WTC11 (cell line): ENCODE results near the gene GTPBP8. TPM values are rescaled to one million over a fixed set of nuclear protein-coding genes. Genes with fewer than 3 reads are reported as not detected.

Source experiments
- ATAC-seq: fragments of 200-7000 bp; cut with Tn5 transposase; 2 replicates; pipeline ENCODE4 v1.10.0; 2021; ENCODE audit warnings: mild to moderate bottlenecking, moderate library complexity
- CTCF ChIA-PET: fragments of 300-600 bp; sonication (Branson Sonifier 250); formaldehyde crosslinking; loops from one replicate; lab custom pipeline; 2021; ENCODE audit warnings: antibody characterized with exemption; lab: Charles Lee
- POLR2A ChIA-PET: fragments of 350-600 bp; sonication (Branson Sonifier 250); formaldehyde crosslinking; loops from one replicate; lab custom pipeline; 2021; ENCODE audit warnings: antibody characterized with exemption; lab: Charles Lee
- DNase-seq: peaks from one replicate; pipeline ENCODE4 v3.0.0; 2021; ENCODE audit warnings: low spot score
- H3K27ac Mint-ChIP-seq: 2 replicates; pipeline ENCODE4 v1.8.0; 2021; ENCODE audit warnings: mixed read lengths
- H3K27me3 Mint-ChIP-seq: 2 replicates; pipeline ENCODE4 v1.8.0; 2021; ENCODE audit warnings: low read depth, mild to moderate bottlenecking, moderate library complexity, mixed read lengths
- H3K36me3 Mint-ChIP-seq: 2 replicates; pipeline ENCODE4 v1.8.0; 2021; ENCODE audit warnings: mixed read lengths
- H3K4me1 Mint-ChIP-seq: 2 replicates; pipeline ENCODE4 v1.8.0; 2022; ENCODE audit warnings: mixed read lengths
- H3K4me3 Mint-ChIP-seq: 2 replicates; pipeline ENCODE4 v1.8.0; 2021; ENCODE audit warnings: mild to moderate bottlenecking, moderate library complexity, mixed read lengths
- H3K9me3 Mint-ChIP-seq: 2 replicates; pipeline ENCODE4 v1.8.0; 2021; ENCODE audit warnings: mixed read lengths
- AR ChIP-seq: fragments of 250-450 bp; sonication (Bioruptor Pico); IDR thresholded peaks from 2 replicates; pipeline ENCODE4 v1.9.0; 2021; ENCODE audit warnings: mild to moderate bottlenecking
- FOXK1 ChIP-seq: sonication (generic); formaldehyde crosslinking; IDR thresholded peaks from 2 replicates; pipeline ENCODE4 v1.8.0; 2022; ENCODE audit warnings: mild to moderate bottlenecking, moderate library complexity, missing genetic modification reagents
- MAX ChIP-seq: sonication (generic); formaldehyde crosslinking; IDR thresholded peaks from 2 replicates; pipeline ENCODE4 v1.8.0; 2022; ENCODE audit warnings: mild to moderate bottlenecking, missing genetic modification reagents
- PRDM15 ChIP-seq: sonication (generic); formaldehyde crosslinking; IDR thresholded peaks from 2 replicates; pipeline ENCODE4 v1.8.0; 2022; ENCODE audit warnings: missing genetic modification reagents
- SP1 ChIP-seq: sonication (generic); formaldehyde crosslinking; conservative IDR thresholded peaks from 2 replicates; pipeline ENCODE4 v1.8.1; 2022; ENCODE audit warnings: missing genetic modification reagents
- TP53 ChIP-seq: sonication (generic); formaldehyde crosslinking; IDR thresholded peaks from 2 replicates; pipeline ENCODE4 v1.8.1; 2023; ENCODE audit warnings: mild to moderate bottlenecking, missing genetic modification reagents
- ZMAT4 ChIP-seq: fragments of 250-450 bp; sonication (Bioruptor Pico); IDR thresholded peaks from 2 replicates; pipeline ENCODE4 v1.9.0; 2021; ENCODE audit warnings: mild to moderate bottlenecking
- ZNF317 ChIP-seq: sonication (generic); formaldehyde crosslinking; IDR thresholded peaks from 2 replicates; pipeline ENCODE4 v1.8.1; 2023; ENCODE audit warnings: low read depth, mild to moderate bottlenecking, moderate library complexity, missing genetic modification reagents, borderline replicate concordance
- ZNF532 ChIP-seq: fragments of 250-450 bp; sonication (Bioruptor Pico); IDR thresholded peaks from 2 replicates; pipeline ENCODE4 v1.9.0; 2021; ENCODE audit warnings: mild to moderate bottlenecking, borderline replicate concordance
- total RNA-seq: library from RNA; stranded (reverse); gene quantifications from 3 replicates; pipeline ENCODE4 v1.2.3, GENCODE V29; 2021
- TF ChIP-seq, protein P1 (sequence below): fragments of 200-600 bp; IDR thresholded peaks from 2 replicates; pipeline ENCODE4 v1.8.0; 2022; ENCODE audit warnings: antibody characterized with exemption
- TF ChIP-seq, protein P2 (sequence below): sonication (generic); formaldehyde crosslinking; IDR thresholded peaks from 2 replicates; pipeline ENCODE4 v1.8.0; 2023; ENCODE audit warnings: missing genetic modification reagents, mild to moderate bottlenecking, borderline replicate concordance
- TF ChIP-seq, protein P3 (sequence below): sonication (generic); formaldehyde crosslinking; IDR thresholded peaks from 2 replicates; pipeline ENCODE4 v1.8.0; 2022; ENCODE audit warnings: mild to moderate bottlenecking, missing genetic modification reagents
- TF ChIP-seq, protein P4 (sequence below): sonication (generic); formaldehyde crosslinking; IDR thresholded peaks from 2 replicates; pipeline ENCODE4 v1.8.1; 2023; ENCODE audit warnings: mild to moderate bottlenecking, missing genetic modification reagents, moderate library complexity

GTPBP8 gene
- total RNA-seq, 1 experiment from 2014 or later = 19.5 TPM

GRCh38 chr3:113034011-113034410 lies 43.2 kb downstream of the GTPBP8 start (continued):
- TF ChIP-seq ZNF532 (CRISPR knock-in tag) (no peak), ZMAT4 (no peak), AR (CRISPR knock-in tag) (no peak)

GRCh38 chr3:113035387-113035982 lies 44.7 kb downstream of the GTPBP8 start:
- Mint-ChIP-seq H3K4me3 (no peak overlapping the region), H3K9me3 (peaks cover 3% of the 10 kb centered on the region; the same call in 1 of the 2 replicates), H3K4me1 (0 out of 2 replicates have a peak, but pooled peaks cover 3% of the 10 kb centered on the region), H3K36me3 (no peaks in the 10 kb centered on the region), H3K27me3 (no peaks in the 10 kb centered on the region), H3K27ac (no peak overlapping the region)
- POLR2A ChIA-PET = no interaction called here
- ATAC-seq (peak; percentile 99), DNase-seq (peak; percentile 33)
- CTCF ChIA-PET = interaction anchor here (0.5 to 2.5 kb wide), 14 partner anchors 16 to 595 kb away, joined by 3 to 24 read pairs (median 3); partner anchors contain the start of genes BOC and GTPBP8
- TF ChIP-seq FOXK1 (CRISPR knock-in tag) = no peak
- TF ChIP-seq, protein P1, sequence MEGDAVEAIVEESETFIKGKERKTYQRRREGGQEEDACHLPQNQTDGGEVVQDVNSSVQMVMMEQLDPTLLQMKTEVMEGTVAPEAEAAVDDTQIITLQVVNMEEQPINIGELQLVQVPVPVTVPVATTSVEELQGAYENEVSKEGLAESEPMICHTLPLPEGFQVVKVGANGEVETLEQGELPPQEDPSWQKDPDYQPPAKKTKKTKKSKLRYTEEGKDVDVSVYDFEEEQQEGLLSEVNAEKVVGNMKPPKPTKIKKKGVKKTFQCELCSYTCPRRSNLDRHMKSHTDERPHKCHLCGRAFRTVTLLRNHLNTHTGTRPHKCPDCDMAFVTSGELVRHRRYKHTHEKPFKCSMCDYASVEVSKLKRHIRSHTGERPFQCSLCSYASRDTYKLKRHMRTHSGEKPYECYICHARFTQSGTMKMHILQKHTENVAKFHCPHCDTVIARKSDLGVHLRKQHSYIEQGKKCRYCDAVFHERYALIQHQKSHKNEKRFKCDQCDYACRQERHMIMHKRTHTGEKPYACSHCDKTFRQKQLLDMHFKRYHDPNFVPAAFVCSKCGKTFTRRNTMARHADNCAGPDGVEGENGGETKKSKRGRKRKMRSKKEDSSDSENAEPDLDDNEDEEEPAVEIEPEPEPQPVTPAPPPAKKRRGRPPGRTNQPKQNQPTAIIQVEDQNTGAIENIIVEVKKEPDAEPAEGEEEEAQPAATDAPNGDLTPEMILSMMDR = peak; percentile 93
- TF ChIP-seq MAX = no peak
- TF ChIP-seq TP53 = no peak
- TF ChIP-seq PRDM15 (CRISPR knock-in tag) = no peak
- TF ChIP-seq, protein P2, sequence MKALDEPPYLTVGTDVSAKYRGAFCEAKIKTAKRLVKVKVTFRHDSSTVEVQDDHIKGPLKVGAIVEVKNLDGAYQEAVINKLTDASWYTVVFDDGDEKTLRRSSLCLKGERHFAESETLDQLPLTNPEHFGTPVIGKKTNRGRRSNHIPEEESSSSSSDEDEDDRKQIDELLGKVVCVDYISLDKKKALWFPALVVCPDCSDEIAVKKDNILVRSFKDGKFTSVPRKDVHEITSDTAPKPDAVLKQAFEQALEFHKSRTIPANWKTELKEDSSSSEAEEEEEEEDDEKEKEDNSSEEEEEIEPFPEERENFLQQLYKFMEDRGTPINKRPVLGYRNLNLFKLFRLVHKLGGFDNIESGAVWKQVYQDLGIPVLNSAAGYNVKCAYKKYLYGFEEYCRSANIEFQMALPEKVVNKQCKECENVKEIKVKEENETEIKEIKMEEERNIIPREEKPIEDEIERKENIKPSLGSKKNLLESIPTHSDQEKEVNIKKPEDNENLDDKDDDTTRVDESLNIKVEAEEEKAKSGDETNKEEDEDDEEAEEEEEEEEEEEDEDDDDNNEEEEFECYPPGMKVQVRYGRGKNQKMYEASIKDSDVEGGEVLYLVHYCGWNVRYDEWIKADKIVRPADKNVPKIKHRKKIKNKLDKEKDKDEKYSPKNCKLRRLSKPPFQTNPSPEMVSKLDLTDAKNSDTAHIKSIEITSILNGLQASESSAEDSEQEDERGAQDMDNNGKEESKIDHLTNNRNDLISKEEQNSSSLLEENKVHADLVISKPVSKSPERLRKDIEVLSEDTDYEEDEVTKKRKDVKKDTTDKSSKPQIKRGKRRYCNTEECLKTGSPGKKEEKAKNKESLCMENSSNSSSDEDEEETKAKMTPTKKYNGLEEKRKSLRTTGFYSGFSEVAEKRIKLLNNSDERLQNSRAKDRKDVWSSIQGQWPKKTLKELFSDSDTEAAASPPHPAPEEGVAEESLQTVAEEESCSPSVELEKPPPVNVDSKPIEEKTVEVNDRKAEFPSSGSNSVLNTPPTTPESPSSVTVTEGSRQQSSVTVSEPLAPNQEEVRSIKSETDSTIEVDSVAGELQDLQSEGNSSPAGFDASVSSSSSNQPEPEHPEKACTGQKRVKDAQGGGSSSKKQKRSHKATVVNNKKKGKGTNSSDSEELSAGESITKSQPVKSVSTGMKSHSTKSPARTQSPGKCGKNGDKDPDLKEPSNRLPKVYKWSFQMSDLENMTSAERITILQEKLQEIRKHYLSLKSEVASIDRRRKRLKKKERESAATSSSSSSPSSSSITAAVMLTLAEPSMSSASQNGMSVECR = no peak
- no peak for TF ChIP-seq SP1 (CRISPR knock-in tag)
- TF ChIP-seq, protein P3, sequence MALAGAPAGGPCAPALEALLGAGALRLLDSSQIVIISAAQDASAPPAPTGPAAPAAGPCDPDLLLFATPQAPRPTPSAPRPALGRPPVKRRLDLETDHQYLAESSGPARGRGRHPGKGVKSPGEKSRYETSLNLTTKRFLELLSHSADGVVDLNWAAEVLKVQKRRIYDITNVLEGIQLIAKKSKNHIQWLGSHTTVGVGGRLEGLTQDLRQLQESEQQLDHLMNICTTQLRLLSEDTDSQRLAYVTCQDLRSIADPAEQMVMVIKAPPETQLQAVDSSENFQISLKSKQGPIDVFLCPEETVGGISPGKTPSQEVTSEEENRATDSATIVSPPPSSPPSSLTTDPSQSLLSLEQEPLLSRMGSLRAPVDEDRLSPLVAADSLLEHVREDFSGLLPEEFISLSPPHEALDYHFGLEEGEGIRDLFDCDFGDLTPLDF = no peak
- TF ChIP-seq, protein P4, sequence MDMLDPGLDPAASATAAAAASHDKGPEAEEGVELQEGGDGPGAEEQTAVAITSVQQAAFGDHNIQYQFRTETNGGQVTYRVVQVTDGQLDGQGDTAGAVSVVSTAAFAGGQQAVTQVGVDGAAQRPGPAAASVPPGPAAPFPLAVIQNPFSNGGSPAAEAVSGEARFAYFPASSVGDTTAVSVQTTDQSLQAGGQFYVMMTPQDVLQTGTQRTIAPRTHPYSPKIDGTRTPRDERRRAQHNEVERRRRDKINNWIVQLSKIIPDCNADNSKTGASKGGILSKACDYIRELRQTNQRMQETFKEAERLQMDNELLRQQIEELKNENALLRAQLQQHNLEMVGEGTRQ = no peak
- TF ChIP-seq ZNF317 = no peak
